ELF-1 (cell line): ENCODE data around the gene TBX19.

ENCODE experiments used
- DNase-seq: peaks from one replicate; pipeline ENCODE4 v3.0.0-alpha.2; 2016; ENCODE audit warnings: low read depth, low spot score

TBX19 gene

GRCh38 chr1:168280296-168280927 is at the start of gene TBX19:
Gene TBX19, plus strand, starts transcription at chr1:168280877. Its CDS starts 214 bp downstream, at chr1:168281091.
- no peak for DNase-seq

- peak; percentile 62 for DNase-seq
Measured at GRCh38 chr1:168234846-168235547, 45.7 kb upstream of the TBX19 start.

- no peak for DNase-seq
Measured at GRCh38 chr1:168235548-168235885, 45.2 kb upstream of the TBX19 start.

GRCh38 chr1:168235937-168236336 is 44.7 kb upstream of the TBX19 start:
- no peak for DNase-seq

GRCh38 chr1:168236836-168237611 is 43.7 kb upstream of the TBX19 start:
- DNase-seq, result no peak

GRCh38 chr1:168243198-168243597 is 37.5 kb upstream of the TBX19 start:
- DNase-seq, result no peak

- DNase-seq, result peak; percentile 60
Measured at GRCh38 chr1:168243636-168244212, 37.0 kb upstream of the TBX19 start.

- DNase-seq, result no peak
Measured at GRCh38 chr1:168245042-168245441, 35.6 kb upstream of the TBX19 start.

GRCh38 chr1:168246506-168246905 is 34.2 kb upstream of the TBX19 start:
- DNase-seq, result no peak

GRCh38 chr1:168252204-168252733 is 28.4 kb upstream of the TBX19 start:
- DNase-seq, result no peak

GRCh38 chr1:168256164-168256563 is 24.5 kb upstream of the TBX19 start:
- DNase-seq, result no peak

GRCh38 chr1:168257397-168257796 is 23.3 kb upstream of the TBX19 start:
- DNase-seq, result no peak

- no peak for DNase-seq
Measured at GRCh38 chr1:168259567-168259966, 21.1 kb upstream of the TBX19 start.

GRCh38 chr1:168260393-168260792 is 20.3 kb upstream of the TBX19 start:
- DNase-seq, result no peak

GRCh38 chr1:168261390-168261789 is 19.3 kb upstream of the TBX19 start:
- no peak for DNase-seq

- DNase-seq, result no peak
Measured at GRCh38 chr1:168263130-168263529, 17.5 kb upstream of the TBX19 start.

- no peak for DNase-seq
Measured at GRCh38 chr1:168264296-168264695, 16.4 kb upstream of the TBX19 start.

- DNase-seq, result peak; percentile 18
Measured at GRCh38 chr1:168265596-168265995, 15.1 kb upstream of the TBX19 start.

GRCh38 chr1:168266644-168267186 is 14.0 kb upstream of the TBX19 start:
- DNase-seq, result no peak

- DNase-seq, result no peak
Measured at GRCh38 chr1:168271636-168272035, 9.0 kb upstream of the TBX19 start.

GRCh38 chr1:168273575-168273974 is 7.1 kb upstream of the TBX19 start:
- no peak for DNase-seq

GRCh38 chr1:168279253-168279652 is 1.4 kb upstream of the TBX19 start:
- DNase-seq, result no peak
